ENCODE data around the gene NIT1.

GRCh38 chr1:161076410-161076809 lies 41.5 kb upstream of the NIT1 start:
- TF ChIP-seq CTCF (IDR thresholded peaks at IDR 0.05), result no peak
- no peak for TF ChIP-seq POLR2A (IDR thresholded peaks at IDR 0.05)

Measured in suprapubic skin (tissue), 3 donors.